IPS-NIHi11 (cell line): ENCODE measurements around the gene UCN.

Experiments
- DNase-seq: peaks from one replicate; pipeline ENCODE4 v3.0.0; 2012; ENCODE audit warnings: mixed read lengths, low spot score

The UCN gene

DNA sequence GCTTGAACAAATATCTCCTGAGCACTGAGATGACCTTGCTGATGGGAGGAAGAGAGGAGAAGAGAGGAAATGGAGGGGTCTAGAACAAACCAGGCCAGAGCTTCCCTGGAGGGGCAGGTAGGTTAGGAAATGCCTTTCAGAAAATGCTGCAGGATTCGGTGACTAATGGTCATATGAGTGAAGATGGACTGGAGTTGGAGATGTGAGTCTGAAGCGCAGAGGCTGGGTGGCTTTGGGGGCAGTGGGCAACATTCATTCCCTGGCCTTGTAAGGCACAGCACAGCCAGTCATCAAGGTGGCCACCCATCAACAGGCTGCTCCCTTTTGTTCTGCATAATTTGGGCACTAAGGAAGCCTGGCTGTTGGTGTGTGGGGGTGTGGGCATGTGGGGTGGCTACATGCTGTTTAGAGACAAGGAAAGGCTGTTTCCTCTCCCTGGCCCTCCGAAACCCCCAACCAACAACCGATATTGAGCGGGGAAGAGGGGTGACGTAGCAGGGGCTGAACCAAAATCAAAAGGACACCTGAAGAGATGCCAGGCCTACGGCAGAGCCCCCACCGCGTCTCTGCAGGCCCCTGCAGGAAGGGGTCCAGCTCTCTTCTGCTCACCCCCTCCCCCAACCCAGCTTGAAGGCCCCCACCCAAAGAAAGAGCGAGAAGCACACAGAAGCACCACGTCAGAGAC is 46.9 kb downstream of the UCN start:
- DNase-seq = peak; percentile 12

DNA sequence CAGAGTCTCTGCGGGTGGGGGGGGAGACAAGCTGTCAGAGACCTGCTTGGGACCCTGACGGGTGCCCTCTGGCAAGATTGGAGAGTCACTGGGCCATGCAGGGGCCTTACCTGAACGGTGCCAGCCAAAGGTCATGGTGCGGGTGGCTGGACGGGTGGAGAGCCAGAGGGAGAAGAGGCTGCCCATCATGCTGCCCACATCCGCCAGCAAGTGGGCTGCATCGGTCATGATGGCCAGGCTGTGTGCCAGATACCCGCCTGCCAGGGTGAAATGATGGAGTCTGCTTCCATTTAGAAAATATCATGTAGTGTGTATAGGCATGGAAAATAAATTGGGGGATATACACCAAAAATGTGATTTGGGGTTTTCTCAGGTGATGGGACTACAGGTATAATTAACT is 50.2 kb downstream of the UCN start:
- DNase-seq = no peak
